H9 (cell line): ENCODE data around the gene SEMA4A. TPM values are rescaled to one million over a fixed set of nuclear protein-coding genes. Genes with fewer than 3 reads are reported as not detected.
A peak's percentile ranks its signal among the peaks of the same experiment; 100 is the strongest.

ENCODE experiments used
- DNase-seq: peaks from one replicate; pipeline ENCODE4 v3.0.0-alpha.2; 2017
- H2AFZ ChIP-seq: one replicate; pipeline ENCODE4 v1.6.1; 2013; ENCODE audit warnings: mild to moderate bottlenecking, low read length, control low read depth, moderate library complexity
- H2AK5ac ChIP-seq: 2 replicates; pipeline ENCODE4 v1.6.1; 2013; ENCODE audit warnings: low read length, control low read depth, mixed read lengths; ENCODE audit not compliant: insufficient read length
- H2BK120ac ChIP-seq: one replicate; pipeline ENCODE4 v1.6.1; 2013; ENCODE audit warnings: low read depth, mild to moderate bottlenecking, low read length, control low read depth, inconsistent platforms; ENCODE audit not compliant: poor library complexity, severe bottlenecking
- H2BK12ac ChIP-seq: 2 replicates; pipeline ENCODE4 v1.6.1; 2013; ENCODE audit warnings: low read length, control low read depth, mixed read lengths, low read depth; ENCODE audit not compliant: insufficient read length
- H2BK15ac ChIP-seq: 2 replicates; pipeline ENCODE4 v1.6.1; 2013; ENCODE audit warnings: low read depth, low read length, control low read depth
- H2BK20ac ChIP-seq: one replicate; pipeline ENCODE4 v1.6.1; 2013; ENCODE audit warnings: low read depth, mild to moderate bottlenecking, low read length, control low read depth, inconsistent platforms; ENCODE audit not compliant: poor library complexity, severe bottlenecking
- H2BK5ac ChIP-seq: 2 replicates; pipeline ENCODE4 v1.6.1; 2013; ENCODE audit warnings: low read length, control low read depth, mixed read lengths; ENCODE audit not compliant: insufficient read length
- H3K14ac ChIP-seq: 2 replicates; pipeline ENCODE4 v1.6.1; 2013; ENCODE audit warnings: low read length, control low read depth; ENCODE audit not compliant: insufficient read depth
- H3K18ac ChIP-seq: 2 replicates; pipeline ENCODE4 v1.6.1; 2013; ENCODE audit warnings: low read depth, mild to moderate bottlenecking, mixed read lengths, low read length, control low read depth; ENCODE audit not compliant: insufficient read length
- H3K23ac ChIP-seq: 2 replicates; pipeline ENCODE4 v1.6.1; 2013; ENCODE audit warnings: low read length, control low read depth, mixed read lengths, low read depth; ENCODE audit not compliant: insufficient read length
- H3K23me2 ChIP-seq: 2 replicates; pipeline ENCODE4 v1.6.1; 2013; ENCODE audit warnings: low read depth, mild to moderate bottlenecking, mixed read lengths, low read length, control low read depth; ENCODE audit not compliant: insufficient read length, poor library complexity, severe bottlenecking
- H3K27ac ChIP-seq: 2 replicates; pipeline ENCODE4 v1.5.1; 2013; ENCODE audit warnings: low read length, control low read depth, mixed read lengths, low read depth; ENCODE audit not compliant: insufficient read length
- H3K27me3 ChIP-seq: 2 replicates; pipeline ENCODE4 v1.6.1; 2013; ENCODE audit warnings: low read length, control low read depth, inconsistent platforms; ENCODE audit not compliant: insufficient read depth
- H3K4ac ChIP-seq: 2 replicates; pipeline ENCODE4 v1.6.1; 2013; ENCODE audit warnings: low read depth, mild to moderate bottlenecking, control low read depth, inconsistent platforms, low read length, moderate library complexity
- H3K4me1 ChIP-seq: 2 replicates; pipeline ENCODE4 v1.6.1; 2013; ENCODE audit warnings: low read length, control low read depth, inconsistent platforms; ENCODE audit not compliant: insufficient read depth
- H3K4me2 ChIP-seq: 2 replicates; pipeline ENCODE4 v1.6.1; 2013; ENCODE audit warnings: low read length, control low read depth, mixed read lengths; ENCODE audit not compliant: insufficient read length, insufficient read depth
- H3K56ac ChIP-seq: 2 replicates; pipeline ENCODE4 v1.6.1; 2013; ENCODE audit warnings: low read depth, mild to moderate bottlenecking, mixed read lengths, low read length, control low read depth; ENCODE audit not compliant: insufficient read length
- H3K79me1 ChIP-seq: 2 replicates; pipeline ENCODE4 v1.6.1; 2013; ENCODE audit warnings: low read depth, mild to moderate bottlenecking, moderate library complexity, low read length, control low read depth, inconsistent platforms; ENCODE audit not compliant: insufficient read depth, poor library complexity, severe bottlenecking
- H3K79me2 ChIP-seq: 2 replicates; pipeline ENCODE4 v1.6.1; 2013; ENCODE audit warnings: low read length, control low read depth, inconsistent platforms; ENCODE audit not compliant: insufficient read depth
- H3K9ac ChIP-seq: 2 replicates; pipeline ENCODE4 v1.6.1; 2013; ENCODE audit warnings: low read length, control low read depth, mixed read lengths; ENCODE audit not compliant: insufficient read length; ENCODE audit errors: extremely low read depth
- H3K9me3 ChIP-seq: one replicate; pipeline ENCODE4 v1.6.1; 2013; ENCODE audit warnings: low read depth, low read length, inconsistent platforms; ENCODE audit not compliant: control insufficient read depth
- H3T11ph ChIP-seq: one replicate; pipeline ENCODE4 v1.6.1; 2013; ENCODE audit warnings: mild to moderate bottlenecking, low read length, control low read depth, inconsistent platforms
- H4K20me1 ChIP-seq: one replicate; pipeline ENCODE4 v1.6.1; 2013; ENCODE audit not compliant: control insufficient read depth, insufficient read length, insufficient read depth
- H4K5ac ChIP-seq: 2 replicates; pipeline ENCODE4 v1.6.1; 2013; ENCODE audit warnings: low read depth, mild to moderate bottlenecking, mixed read lengths, low read length, control low read depth; ENCODE audit not compliant: insufficient read length
- H4K8ac ChIP-seq: replicated peaks from 2 replicates; pipeline ENCODE4 v1.6.1; 2013; ENCODE audit warnings: low read length, control low read depth, mixed read lengths, low read depth; ENCODE audit not compliant: insufficient read length
- H4K91ac ChIP-seq: 2 replicates; pipeline ENCODE4 v1.6.1; 2013; ENCODE audit warnings: low read depth, mild to moderate bottlenecking, moderate library complexity, mixed read lengths, low read length, control low read depth; ENCODE audit not compliant: insufficient read length
- H3K27ac Mint-ChIP-seq, 3 experiments: 2 replicates in 2 of 3; 3 replicates in 1 of 3; pipeline ENCODE4 v1.8.0; 2020 to 2021; ENCODE audit warnings: mixed read lengths in 3 of 3, mild to moderate bottlenecking in 1 of 3, moderate library complexity in 1 of 3
- H3K27me3 Mint-ChIP-seq: 2 replicates; pipeline ENCODE4 v1.8.0; 2021; ENCODE audit warnings: low read depth, mild to moderate bottlenecking, moderate library complexity, mixed read lengths
- H3K36me3 Mint-ChIP-seq, 3 experiments: 2 replicates in 2 of 3; 3 replicates in 1 of 3; pipeline ENCODE4 v1.8.0; 2020 to 2021; ENCODE audit warnings: low read depth in 3 of 3, mixed read lengths in 3 of 3; ENCODE audit not compliant: insufficient read depth in 1 of 3
- H3K4me1 Mint-ChIP-seq, 2 experiments: 2 replicates each; pipeline ENCODE4 v1.8.0; 2020; ENCODE audit warnings: mixed read lengths in 2 of 2
- H3K4me3 Mint-ChIP-seq, 2 experiments: 2 replicates in 1 of 2; 3 replicates in 1 of 2; pipeline ENCODE4 v1.8.0; 2020 to 2021; ENCODE audit warnings: mild to moderate bottlenecking in 2 of 2, mixed read lengths in 2 of 2, moderate library complexity in 1 of 2
- H3K9me3 Mint-ChIP-seq, 2 experiments: 2 replicates in 1 of 2; 3 replicates in 1 of 2; pipeline ENCODE4 v1.8.0; 2020; ENCODE audit warnings: mild to moderate bottlenecking in 2 of 2, mixed read lengths in 2 of 2, moderate library complexity in 1 of 2
- CTCF ChIP-seq: fragments of 200-600 bp; sonication (generic); conservative IDR thresholded peaks from 3 replicates; pipeline ENCODE4 v1.8.0; 2021; ENCODE audit warnings: antibody characterized with exemption, mild to moderate bottlenecking
- WGBS: extraction: QIAGEN DNeasy Blood & Tissue Kit; methylation state at CpG from one replicate; pipeline ENCODE4 v1.1.7; 2013; ENCODE audit warnings: missing lambda C conversion rate, low lambda C conversion rate, mixed read lengths; ENCODE audit not compliant: insufficient read length; ENCODE audit errors: extremely low coverage; 5-methylcytosine and 5-hydroxymethylcytosine counted together
- total RNA-seq: library from RNA; stranded (reverse); gene quantifications from 2 replicates; pipeline ENCODE4 v1.2.1, GENCODE V29; 2021

Gene SEMA4A
- total RNA-seq, 1 experiment from 2014 or later = 11.1 TPM

GRCh38 chr1:156217871-156218270 lies 64.5 kb downstream of the SEMA4A start:
- peak overlapping the region in 1 of 3 experiments; percentile 24; a peak in 1 of 7 replicates for H3K27ac Mint-ChIP-seq
- no peak overlapping the region for H2BK15ac ChIP-seq
- H2BK20ac ChIP-seq = no peak overlapping the region
- H3K23me2 ChIP-seq = peaks cover 4% of the 10 kb centered on the region
- no peak overlapping the region for H2BK5ac ChIP-seq
- no peak overlapping the region for H4K91ac ChIP-seq
- no peak overlapping the region for H3K27ac ChIP-seq
- no peaks in the 10 kb centered on the region for H3K9me3 ChIP-seq
- no peak overlapping the region for H2AFZ ChIP-seq
- no peak overlapping the region for H2BK12ac ChIP-seq
- H3K4me2 ChIP-seq = no peak overlapping the region
- H3K79me2 ChIP-seq = no peaks in the 10 kb centered on the region
- H3K27me3 ChIP-seq = no peaks in the 10 kb centered on the region
- H3K4me1 ChIP-seq = no peaks in the 10 kb centered on the region
- H4K5ac ChIP-seq = no peak overlapping the region
- DNase-seq = no peak
- H4K20me1 ChIP-seq = peaks cover 2% of the 10 kb centered on the region
- H3K4me3 Mint-ChIP-seq = no peak overlapping the region
- no peak overlapping the region for H3K18ac ChIP-seq
- H3K4me1 Mint-ChIP-seq = peaks cover 5 to 8% of the 10 kb centered on the region in 2 experiments
- no peak overlapping the region for H3K56ac ChIP-seq
- H3K23ac ChIP-seq = no peak overlapping the region
- H3K36me3 Mint-ChIP-seq = peaks cover 23 to 65% (median 59%) of the 10 kb centered on the region in 3 experiments
- no peaks in the 10 kb centered on the region for H3K79me1 ChIP-seq
- TF ChIP-seq CTCF = no peak
- H3K4ac ChIP-seq = no peak overlapping the region
- H2BK120ac ChIP-seq = no peak overlapping the region
- no peaks in the 10 kb centered on the region; a peak in 1 of 5 replicates for H3K9me3 Mint-ChIP-seq
- no peak overlapping the region for H3T11ph ChIP-seq
- H2AK5ac ChIP-seq = no peak overlapping the region
- no peak overlapping the region for H3K14ac ChIP-seq
- no peak overlapping the region for H3K9ac ChIP-seq
- no peaks in the 10 kb centered on the region for H3K27me3 Mint-ChIP-seq
- H4K8ac ChIP-seq = no peak overlapping the region
- no CpG with 5 or more reads among the region's 2 CpGs for WGBS
